Heart left ventricle (tissue), 16 donors: Measurements from ENCODE around the gene GYS1. TPM values are rescaled to one million over a fixed set of nuclear protein-coding genes. Genes with fewer than 3 reads are reported as not detected.

ENCODE experiments used
- ATAC-seq, 4 donors: fragments of 200-7000 bp; cut with Tn5 transposase; one replicate each; pipeline ENCODE4 v1.9.1; 2020 to 2022; ENCODE audit warnings: moderate library complexity in 4 of 4, mild to moderate bottlenecking in 3 of 4, moderate number of reproducible peaks in 1 of 4
- DNase-seq, 5 donors: peaks; one replicate each; pipeline ENCODE4 v3.0.0-alpha.2; 2020
- H3K27ac ChIP-seq, 12 donors: fragments of 200-600 bp; sonication (generic) in 4 of 12; one replicate each; pipeline versions ENCODE4 v1.5.0 to v1.8.0; 2016 to 2022; ENCODE audit warnings: mild to moderate bottlenecking in 2 of 12
- H3K27me3 ChIP-seq, 9 donors: fragments of 200-600 bp; sonication (generic) in 2 of 9; one replicate each; pipeline versions ENCODE4 v1.5.1 to v1.8.0; 2016 to 2022; ENCODE audit warnings: mild to moderate bottlenecking in 3 of 9
- H3K36me3 ChIP-seq, 9 donors: fragments of 200-600 bp; sonication (generic) in 2 of 9; one replicate each; pipeline versions ENCODE4 v1.5.0 to v1.8.0; 2018 to 2022; ENCODE audit warnings: mild to moderate bottlenecking in 2 of 9
- H3K4me1 ChIP-seq, 12 donors: fragments of 200-600 bp; sonication (generic) in 4 of 12; one replicate each; pipeline versions ENCODE4 v1.5.0 to v1.8.0; 2016 to 2022; ENCODE audit warnings: mild to moderate bottlenecking in 3 of 12
- H3K4me3 ChIP-seq, 12 donors: fragments of 200-600 bp; sonication (generic) in 4 of 12; one replicate each; pipeline versions ENCODE4 v1.5.0 to v1.8.0; 2017 to 2022; ENCODE audit warnings: mild to moderate bottlenecking in 9 of 12, moderate library complexity in 4 of 12
- H3K9me3 ChIP-seq, 12 donors: fragments of 200-600 bp; sonication (generic) in 4 of 12; one replicate each; pipeline versions ENCODE4 v1.5.0 to v1.8.0; 2016 to 2022; ENCODE audit warnings: mild to moderate bottlenecking in 1 of 12
- POLR2A ChIP-seq, 2 donors: fragments of 450-650 bp; IDR thresholded peaks; one replicate each; pipeline ENCODE4 v1.6.1; 2017; ENCODE audit warnings: antibody characterized with exemption in 2 of 2, mild to moderate bottlenecking in 2 of 2, moderate library complexity in 2 of 2
- WGBS, 4 donors: extraction: QIAGEN DNeasy Blood & Tissue Kit in 2 of 4; methylation state at CpG; one replicate each; pipeline versions ENCODE4 v1.1.5 to v1.1.7; 2013 to 2018; 5-methylcytosine and 5-hydroxymethylcytosine counted together
- intact Hi-C, 10 donors: fragments of 100-400 bp; cut with DNase I; formaldehyde crosslinking; loops; one replicate each; pipeline versions ENCODE4 v1.11.1 to v1.14.2; 2022
- polyA plus RNA-seq, 2 donors: library from polyadenylated mRNA; stranded (reverse); fragments of 200-250 nt; gene quantifications; one replicate each; pipeline ENCODE4 v1.2.3, GENCODE V29; 2013
- total RNA-seq, 9 donors: library from RNA; depleted of rRNA in 2 of 9; stranded (reverse); fragments of >200 nt in 2 of 9; fragmentation: NEBNext Ultra II Directional in 3 of 9; extraction: Animal tissue kit (Norgen Biotek cat#: 25700) in 3 of 9; gene quantifications; one replicate each; pipeline versions ENCODE4 v1.1.0 to v1.2.4, GENCODE V29; 2016 to 2023
- TF ChIP-seq, protein P1 (sequence below), 12 donors: fragments of 200-600 bp; sonication (generic) in 4 of 12; IDR thresholded peaks; one replicate each; pipeline versions ENCODE4 v1.5.0 to v1.8.0; 2018 to 2022; ENCODE audit warnings: antibody characterized with exemption in 12 of 12, mild to moderate bottlenecking in 5 of 12
- donor health status: ischemic (EF 13 %, LVEDD 7.1; RV severe dilation, severe dysfunction).
- donor health status: healthy with polysubstance abuse.
- donor health status: DM: no; HTN: yes; CAD: no.
- donor health status: DM: no; HTN: no; CAD: no.
- donor health status: ischemic (EF 25% LVEDD 6.9; RV normal size, moderate dysfunction).
- donor health status: ischemic (EF 25% LVEDD 5.7; RV mildly dilated, moderate dysfunction).
- donor health status: healthy.
- donor health status: DM: yes; HTN: yes; CAD: no.
- donor health status: ischemic (EF 35%, LVEDD 5.7; RV mildly dilated, moderate dysfunction).
- donor health status: nonischemic (EF 11% LVEDD 7.7; RV severe dilation, severe dysfunction).
- donor health status: DM: yes; HTN: yes; CAD: no.
- donor health status: PGD.
- donor health status: ischemic (EF 29% LVEDD 5.4; RV normal size, mild dysfunction).
- donor health status: nonischemic (EF 23%, LVEDD 6.1; RV moderate dilation, normal function).

GYS1 gene
- total and polyA plus RNA-seq, 11 donors = 114 to 264 (median 170) TPM

GRCh38 chr19:48975947-48976847 lies 16.9 kb downstream of the GYS1 start:
- peaks cover 0 to 84% (median 73%) of the 10 kb centered on the region in 9 donors for H3K36me3 ChIP-seq
- H3K27me3 ChIP-seq = no peaks in the 10 kb centered on the region
- DNase-seq = no peak
- no peaks in the 10 kb centered on the region for H3K9me3 ChIP-seq
- H3K4me1 ChIP-seq = peaks cover 0 to 33% (median 14%) of the 10 kb centered on the region in 12 donors
- H3K27ac ChIP-seq = peak overlapping the region in 3 of 12 donors; percentile 90 to 94 (median 90)
- H3K4me3 ChIP-seq = no peak overlapping the region
- no peak for ATAC-seq
- WGBS, 4 donors = 88 to 90% (median 89%) methylated on average over 13 of the region's 13 CpGs
- no peak for TF ChIP-seq POLR2A (IDR thresholded peaks at IDR 0.05)
- TF ChIP-seq, protein P1, sequence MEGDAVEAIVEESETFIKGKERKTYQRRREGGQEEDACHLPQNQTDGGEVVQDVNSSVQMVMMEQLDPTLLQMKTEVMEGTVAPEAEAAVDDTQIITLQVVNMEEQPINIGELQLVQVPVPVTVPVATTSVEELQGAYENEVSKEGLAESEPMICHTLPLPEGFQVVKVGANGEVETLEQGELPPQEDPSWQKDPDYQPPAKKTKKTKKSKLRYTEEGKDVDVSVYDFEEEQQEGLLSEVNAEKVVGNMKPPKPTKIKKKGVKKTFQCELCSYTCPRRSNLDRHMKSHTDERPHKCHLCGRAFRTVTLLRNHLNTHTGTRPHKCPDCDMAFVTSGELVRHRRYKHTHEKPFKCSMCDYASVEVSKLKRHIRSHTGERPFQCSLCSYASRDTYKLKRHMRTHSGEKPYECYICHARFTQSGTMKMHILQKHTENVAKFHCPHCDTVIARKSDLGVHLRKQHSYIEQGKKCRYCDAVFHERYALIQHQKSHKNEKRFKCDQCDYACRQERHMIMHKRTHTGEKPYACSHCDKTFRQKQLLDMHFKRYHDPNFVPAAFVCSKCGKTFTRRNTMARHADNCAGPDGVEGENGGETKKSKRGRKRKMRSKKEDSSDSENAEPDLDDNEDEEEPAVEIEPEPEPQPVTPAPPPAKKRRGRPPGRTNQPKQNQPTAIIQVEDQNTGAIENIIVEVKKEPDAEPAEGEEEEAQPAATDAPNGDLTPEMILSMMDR (IDR thresholded peaks at IDR 0.05) = peak in 3 of 12 donors; percentile 7 to 28 (median 13)
- intact Hi-C loops = loop anchor here in 2 of 10 donors (10.0 kb wide), 2 partner anchors 181 to 331 kb away; partner anchors contain the start of gene CA11 (in 1 of the 2)

GRCh38 chr19:48970923-48971395 lies 22.1 kb downstream of the GYS1 start:
- H3K27ac ChIP-seq = peak overlapping the region in 5 of 12 donors; percentile 2 to 23 (median 16)
- WGBS, 4 donors = 14 to 20% (median 17%) methylated on average over 16 to 19 of the region's 19 CpGs
- intact Hi-C loops = loop anchor here in 8 of 10 donors (2.0 to 10.0 kb wide), 8 partner anchors 134 to 334 kb away; partner anchors contain the start of genes CA11 (in 1 of the 8), DBP (in 1 of the 8) and HSD17B14 (in 1 of the 8)

DNA sequence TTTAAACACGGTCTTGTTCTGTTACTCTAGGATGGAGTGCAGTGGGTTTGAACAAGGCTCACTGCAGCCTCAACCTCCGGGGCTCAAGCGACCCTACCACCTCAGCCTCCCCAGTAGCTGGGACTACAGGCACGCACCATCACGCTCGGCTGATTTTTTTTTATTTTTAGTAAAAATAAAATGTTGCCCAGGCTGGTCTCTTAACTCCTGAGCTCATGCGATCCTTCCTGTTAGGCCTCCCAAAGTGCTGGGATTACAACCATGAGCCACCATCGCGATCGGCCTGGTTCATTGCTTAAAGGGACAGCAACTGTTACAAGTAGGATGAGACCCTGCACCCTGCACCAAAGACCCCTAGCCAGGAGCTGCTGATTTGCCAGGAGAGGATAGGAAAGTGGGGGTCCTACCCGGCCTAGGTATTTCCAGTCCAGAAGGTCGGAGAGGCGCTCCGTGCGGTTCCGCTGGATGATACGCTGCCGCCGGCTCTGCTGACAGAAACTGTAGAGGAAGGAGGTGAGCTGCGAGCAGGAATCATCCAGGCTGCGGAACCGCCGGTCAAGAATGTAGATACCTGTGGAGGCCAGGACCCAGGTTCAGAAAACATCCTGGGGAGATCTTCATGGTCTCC lies 22.9 kb downstream of the GYS1 start:
- WGBS, 4 donors = 85 to 90% (median 89%) methylated on average over 22 to 23 of the region's 23 CpGs
- Histone ChIP-seq H3K4me1 (peaks cover 5 to 49% (median 31%) of the 10 kb centered on the region in 12 donors), H3K9me3 (no peaks in the 10 kb centered on the region), H3K27ac (peak overlapping the region in 5 of 12 donors; percentile 2 to 23 (median 16)), H3K27me3 (no peaks in the 10 kb centered on the region), H3K36me3 (peaks cover 0 to 92% (median 76%) of the 10 kb centered on the region in 9 donors), H3K4me3 (no peak overlapping the region)
- ATAC-seq (no peak), DNase-seq (no peak)
- no peak for TF ChIP-seq POLR2A (IDR thresholded peaks at IDR 0.05)
- TF ChIP-seq, protein P1 (IDR thresholded peaks at IDR 0.05) = no peak
- intact Hi-C loops = loop anchor here in 8 of 10 donors (2.0 to 10.0 kb wide), 8 partner anchors 133 to 333 kb away; partner anchors contain the start of genes CA11 (in 1 of the 8), DBP (in 1 of the 8) and HSD17B14 (in 1 of the 8)

More at GRCh38 chr19:48970923-48971395, 22.1 kb downstream of the GYS1 start:
- DNase-seq (peak; percentile 77 to 91 (median 82)), ATAC-seq (peak; percentile 48 to 67 (median 54))
- H3K27me3 ChIP-seq = no peaks in the 10 kb centered on the region
- no peaks in the 10 kb centered on the region for H3K9me3 ChIP-seq
- peaks cover 0 to 99% (median 73%) of the 10 kb centered on the region in 9 donors for H3K36me3 ChIP-seq
- TF ChIP-seq, protein P1 (IDR thresholded peaks at IDR 0.05) = peak; percentile 83 to 97 (median 92)
- TF ChIP-seq POLR2A (IDR thresholded peaks at IDR 0.05) = no peak
- peaks cover 5 to 48% (median 31%) of the 10 kb centered on the region in 12 donors for H3K4me1 ChIP-seq
- no peak overlapping the region for H3K4me3 ChIP-seq
